GM06990 (cell line): ENCODE data around the gene NBPF10.
"Not testable (repeated sequence)": the region's sequence is repeated elsewhere in the genome, so short reads cannot be mapped to it uniquely, and the experiment has no call there.

ENCODE experiments used
- DNase-seq: peaks from one replicate; pipeline ENCODE4 v3.0.0-alpha.2; 2011; ENCODE audit not compliant: insufficient read length; ENCODE audit errors: extremely low read depth
- H3K27me3 ChIP-seq: replicated peaks from 2 replicates; pipeline ENCODE4 v1.6.0; 2011; ENCODE audit warnings: low read length; ENCODE audit not compliant: control insufficient read depth, insufficient read depth
- H3K36me3 ChIP-seq: 2 replicates; pipeline ENCODE4 v1.5.1; 2011; ENCODE audit warnings: low read length; ENCODE audit not compliant: control insufficient read depth, insufficient read depth
- H3K4me3 ChIP-seq: replicated peaks from 2 replicates; pipeline ENCODE4 v1.5.1; 2011; ENCODE audit warnings: low read depth, mild to moderate bottlenecking, control low read depth, low read length

Gene NBPF10

GRCh38 chr1:146144465-146144864, at the start of gene NBPF10:
Gene NBPF10 (minus strand): TSS chr1:146144804. CDS start chr1:146144769, 35 bp downstream.
- not testable (repeated sequence) for DNase-seq, H3K4me3 ChIP-seq, H3K27me3 ChIP-seq, H3K36me3 ChIP-seq

- H3K36me3 ChIP-seq, H3K27me3 ChIP-seq, DNase-seq, H3K4me3 ChIP-seq: not testable (repeated sequence)
Observed at GRCh38 chr1:146174531-146174930, 29.9 kb upstream of the NBPF10 start.

GRCh38 chr1:146167740-146168139, 23.1 kb upstream of the NBPF10 start:
- DNase-seq, H3K27me3 ChIP-seq, H3K36me3 ChIP-seq, H3K4me3 ChIP-seq: not testable (repeated sequence)

GRCh38 chr1:146167273-146167672, 22.7 kb upstream of the NBPF10 start:
- not testable (repeated sequence) for H3K4me3 ChIP-seq, H3K36me3 ChIP-seq, DNase-seq, H3K27me3 ChIP-seq
